MM.1S (cell line): ENCODE data around the gene XBP1.

Source experiments
- DNase-seq: peaks from one replicate; pipeline ENCODE4 v3.0.0-alpha.2; 2015
- H2AFZ ChIP-seq: fragments of 300-600 bp; sonication (generic); 2 replicates; pipeline ENCODE4 v1.6.0; 2016; ENCODE audit warnings: antibody characterized with exemption, low read length
- H3F3A ChIP-seq: fragments of 300-600 bp; sonication (generic); 2 replicates; pipeline ENCODE4 v1.6.1; 2016; ENCODE audit warnings: mild to moderate bottlenecking, antibody characterized with exemption, low read length, moderate library complexity, mixed read lengths; ENCODE audit not compliant: insufficient read depth
- H3K27ac ChIP-seq: fragments of 300-600 bp; sonication (generic); 2 replicates; pipeline ENCODE4 v1.5.1; 2016; ENCODE audit warnings: mild to moderate bottlenecking, low read length
- H3K27me3 ChIP-seq: fragments of 300-600 bp; sonication (generic); replicated peaks from 2 replicates; pipeline ENCODE4 v1.6.0; 2016; ENCODE audit warnings: low read length; ENCODE audit not compliant: insufficient read depth
- H3K36me3 ChIP-seq: fragments of 300-600 bp; sonication (generic); replicated peaks from 2 replicates; pipeline ENCODE4 v1.6.1; 2016; ENCODE audit warnings: mild to moderate bottlenecking, low read length, mixed read lengths; ENCODE audit not compliant: insufficient read depth
- H3K4me1 ChIP-seq: fragments of 300-600 bp; sonication (generic); 2 replicates; pipeline ENCODE4 v1.6.1; 2016; ENCODE audit warnings: low read length, mixed read lengths
- H3K4me2 ChIP-seq: fragments of 300-600 bp; sonication (generic); 2 replicates; pipeline ENCODE4 v1.6.0; 2016; ENCODE audit warnings: low read depth, low read length
- H3K4me3 ChIP-seq: fragments of 300-600 bp; sonication (generic); 2 replicates; pipeline ENCODE4 v1.5.1; 2016; ENCODE audit warnings: low read length, mixed read lengths
- H3K79me2 ChIP-seq: fragments of 300-600 bp; sonication (generic); 2 replicates; pipeline ENCODE4 v1.6.1; 2016; ENCODE audit warnings: mixed run types, low read length, mixed read lengths
- H3K9ac ChIP-seq: fragments of 300-600 bp; sonication (generic); 2 replicates; pipeline ENCODE4 v1.6.1; 2016; ENCODE audit warnings: low read length, mixed read lengths
- H3K9me2 ChIP-seq: fragments of 300-600 bp; sonication (generic); replicated peaks from 2 replicates; pipeline ENCODE4 v1.6.1; 2016; ENCODE audit warnings: mild to moderate bottlenecking, low read length, mixed read lengths; ENCODE audit not compliant: insufficient read depth
- H3K9me3 ChIP-seq: fragments of 300-600 bp; sonication (generic); replicated peaks from 2 replicates; pipeline ENCODE4 v1.6.1; 2016; ENCODE audit warnings: mild to moderate bottlenecking, low read length, mixed read lengths; ENCODE audit not compliant: insufficient read depth
- H4K20me1 ChIP-seq: fragments of 300-600 bp; sonication (generic); 2 replicates; pipeline ENCODE4 v1.6.1; 2016; ENCODE audit warnings: mild to moderate bottlenecking, low read length, moderate library complexity, mixed read lengths; ENCODE audit not compliant: insufficient read depth
- EZH2 ChIP-seq: fragments of 300-600 bp; sonication (generic); optimal IDR thresholded peaks from 2 replicates; pipeline ENCODE3; 2017; ENCODE audit warnings: low read depth, mild to moderate bottlenecking, antibody characterized with exemption, low read length, mixed read lengths
- EZH2phosphoT487 ChIP-seq: fragments of 300-600 bp; sonication (generic); IDR thresholded peaks from 2 replicates; pipeline ENCODE4 v1.6.1; 2018; ENCODE audit warnings: antibody characterized with exemption, low read length
- TF ChIP-seq, protein P1 (sequence below): fragments of 300-600 bp; sonication (generic); IDR thresholded peaks from 2 replicates; pipeline ENCODE4 v1.5.1; 2016; ENCODE audit warnings: antibody characterized with exemption, low read length, mixed read lengths

Gene XBP1

DNA sequence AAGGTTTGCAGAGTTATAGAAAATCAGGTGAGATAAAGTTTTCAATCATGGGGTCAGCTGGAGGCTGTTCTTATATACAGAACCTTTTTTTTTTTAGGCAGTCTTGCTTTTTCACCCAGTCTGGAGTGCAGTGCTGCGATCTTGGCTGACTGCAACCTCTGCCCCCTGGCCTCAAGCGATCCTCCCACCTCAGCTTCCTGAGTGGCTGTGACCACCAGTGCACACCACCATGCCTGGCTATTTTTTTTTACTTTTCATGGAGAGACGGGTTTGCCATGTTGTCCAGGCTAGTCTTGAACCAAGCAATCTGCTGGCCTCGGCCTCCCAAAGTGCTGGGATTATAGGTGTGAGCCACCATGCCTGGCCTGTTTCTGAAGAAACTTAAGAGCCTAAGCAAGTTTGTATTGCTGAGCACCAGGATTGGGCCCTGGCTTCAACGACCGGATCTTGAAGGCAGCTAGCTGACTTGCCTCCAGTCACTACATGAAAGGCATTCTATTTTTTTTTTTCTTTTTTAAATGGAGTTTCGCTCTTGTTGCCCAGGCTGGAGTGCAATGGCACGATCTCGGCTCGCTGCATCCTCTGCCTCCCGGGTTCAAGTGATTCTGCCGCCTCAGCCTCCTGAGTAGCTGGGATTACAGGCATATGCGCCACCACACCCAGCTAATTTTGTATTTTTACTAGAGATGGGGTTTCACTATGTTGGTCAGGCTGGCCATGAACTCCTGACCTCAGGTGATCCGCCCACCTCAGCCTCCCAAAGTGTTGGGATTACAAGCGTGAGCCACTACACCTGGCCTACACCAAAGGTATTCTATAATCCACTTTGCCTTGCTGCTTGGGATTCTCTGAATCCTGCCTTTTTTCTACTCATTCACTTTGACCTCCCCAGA lies 7.6 kb downstream of the XBP1 start:
- no peak overlapping the region for H2AFZ ChIP-seq
- H3K79me2 ChIP-seq: peaks cover 53% of the 10 kb centered on the region
- H3K27me3 ChIP-seq: no peaks in the 10 kb centered on the region
- H3F3A ChIP-seq: peaks cover 82% of the 10 kb centered on the region
- no peak overlapping the region for H3K4me3 ChIP-seq
- peak overlapping the region; percentile 71 for H3K4me2 ChIP-seq
- H3K9me2 ChIP-seq: no peaks in the 10 kb centered on the region
- H3K27ac ChIP-seq: peak overlapping the region; percentile 96
- no peak for TF ChIP-seq EZH2
- TF ChIP-seq, protein P1, sequence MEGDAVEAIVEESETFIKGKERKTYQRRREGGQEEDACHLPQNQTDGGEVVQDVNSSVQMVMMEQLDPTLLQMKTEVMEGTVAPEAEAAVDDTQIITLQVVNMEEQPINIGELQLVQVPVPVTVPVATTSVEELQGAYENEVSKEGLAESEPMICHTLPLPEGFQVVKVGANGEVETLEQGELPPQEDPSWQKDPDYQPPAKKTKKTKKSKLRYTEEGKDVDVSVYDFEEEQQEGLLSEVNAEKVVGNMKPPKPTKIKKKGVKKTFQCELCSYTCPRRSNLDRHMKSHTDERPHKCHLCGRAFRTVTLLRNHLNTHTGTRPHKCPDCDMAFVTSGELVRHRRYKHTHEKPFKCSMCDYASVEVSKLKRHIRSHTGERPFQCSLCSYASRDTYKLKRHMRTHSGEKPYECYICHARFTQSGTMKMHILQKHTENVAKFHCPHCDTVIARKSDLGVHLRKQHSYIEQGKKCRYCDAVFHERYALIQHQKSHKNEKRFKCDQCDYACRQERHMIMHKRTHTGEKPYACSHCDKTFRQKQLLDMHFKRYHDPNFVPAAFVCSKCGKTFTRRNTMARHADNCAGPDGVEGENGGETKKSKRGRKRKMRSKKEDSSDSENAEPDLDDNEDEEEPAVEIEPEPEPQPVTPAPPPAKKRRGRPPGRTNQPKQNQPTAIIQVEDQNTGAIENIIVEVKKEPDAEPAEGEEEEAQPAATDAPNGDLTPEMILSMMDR: no peak
- TF ChIP-seq EZH2phosphoT487: no peak
- H3K9me3 ChIP-seq: no peaks in the 10 kb centered on the region
- peaks cover 23% of the 10 kb centered on the region for H3K36me3 ChIP-seq
- H3K4me1 ChIP-seq: peaks cover 79% of the 10 kb centered on the region
- DNase-seq: peak; percentile 78
- H3K9ac ChIP-seq: peak overlapping the region; percentile 81
- H4K20me1 ChIP-seq: peaks cover 17% of the 10 kb centered on the region

DNA sequence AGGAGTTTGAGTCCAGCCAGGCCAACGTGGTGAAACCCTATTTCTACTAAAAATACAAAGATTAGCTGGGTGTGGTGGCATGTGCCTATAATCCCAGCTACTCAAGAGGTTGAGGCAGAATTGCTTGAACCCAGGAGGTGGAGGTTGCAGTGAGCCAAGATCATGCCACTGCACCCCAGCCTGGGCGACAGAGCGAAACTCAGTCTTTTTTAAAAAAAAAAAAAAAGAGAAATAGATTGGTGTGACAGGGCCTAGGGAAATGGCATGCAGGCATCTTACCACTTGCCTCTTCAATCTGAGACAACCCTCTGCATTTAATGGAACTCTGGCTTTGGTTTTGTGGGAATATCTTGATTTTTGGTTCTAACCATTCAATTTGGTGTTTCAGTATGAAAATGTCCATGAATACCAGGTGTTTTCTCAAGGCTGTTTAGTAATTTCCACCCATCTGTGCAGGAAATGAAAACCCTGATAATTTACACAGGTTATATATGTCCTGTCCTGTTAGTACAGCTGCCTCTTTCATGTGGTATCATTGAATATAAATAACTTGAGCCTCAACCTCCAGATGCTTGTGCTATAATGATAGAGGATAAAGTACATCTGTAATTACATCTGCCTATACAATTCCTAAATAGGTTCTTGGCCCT lies 8.4 kb downstream of the XBP1 start:
- peaks cover 53% of the 10 kb centered on the region for H3K79me2 ChIP-seq
- peak; percentile 95 for DNase-seq
- H4K20me1 ChIP-seq: peaks cover 17% of the 10 kb centered on the region
- H3K4me2 ChIP-seq: peak overlapping the region; percentile 71
- no peak overlapping the region for H2AFZ ChIP-seq
- peak overlapping the region; percentile 81 for H3K9ac ChIP-seq
- H3K27ac ChIP-seq: peak overlapping the region; percentile 96
- TF ChIP-seq, protein P1: no peak
- no peak for TF ChIP-seq EZH2
- TF ChIP-seq EZH2phosphoT487: no peak
- H3K4me3 ChIP-seq: no peak overlapping the region
- peaks cover 20% of the 10 kb centered on the region for H3K36me3 ChIP-seq
- H3K27me3 ChIP-seq: no peaks in the 10 kb centered on the region
- H3K4me1 ChIP-seq: peaks cover 81% of the 10 kb centered on the region
- no peaks in the 10 kb centered on the region for H3K9me2 ChIP-seq
- no peaks in the 10 kb centered on the region for H3K9me3 ChIP-seq
- H3F3A ChIP-seq: peaks cover 75% of the 10 kb centered on the region

DNA sequence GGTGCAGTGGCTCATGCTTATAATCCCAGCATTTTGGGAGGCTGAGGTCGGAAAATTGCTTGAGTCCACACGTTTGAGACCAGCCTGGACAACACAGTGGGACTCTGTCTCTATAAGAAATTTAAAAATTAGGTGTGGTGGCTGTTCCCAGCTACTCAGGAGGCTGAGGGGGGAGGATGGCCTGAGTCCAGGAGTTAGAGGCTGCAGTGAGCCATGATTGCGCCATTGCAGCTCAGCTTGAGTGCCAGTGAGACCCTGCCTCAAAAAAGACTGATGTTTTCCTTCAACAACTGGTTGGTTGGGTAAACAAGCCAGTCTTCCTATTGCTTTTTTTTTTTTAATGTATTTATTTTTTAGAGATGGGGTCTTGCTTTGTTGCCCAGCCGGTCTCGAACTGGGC lies 9.2 kb downstream of the XBP1 start:
- peak overlapping the region; percentile 71 for H3K4me2 ChIP-seq
- H3K9ac ChIP-seq: peak overlapping the region; percentile 56
- peak overlapping the region; percentile 96 for H3K27ac ChIP-seq
- H3K9me3 ChIP-seq: no peaks in the 10 kb centered on the region
- H3F3A ChIP-seq: peaks cover 66% of the 10 kb centered on the region
- peak; percentile 6 for DNase-seq
- H3K4me3 ChIP-seq: no peak overlapping the region
- TF ChIP-seq, protein P1: no peak
- TF ChIP-seq EZH2phosphoT487 (no peak), EZH2 (no peak)
- H3K36me3 ChIP-seq: peaks cover 13% of the 10 kb centered on the region
- H3K79me2 ChIP-seq: peaks cover 53% of the 10 kb centered on the region
- no peaks in the 10 kb centered on the region for H3K9me2 ChIP-seq
- no peaks in the 10 kb centered on the region for H3K27me3 ChIP-seq
- H3K4me1 ChIP-seq: peaks cover 73% of the 10 kb centered on the region
- H4K20me1 ChIP-seq: peaks cover 17% of the 10 kb centered on the region
- no peak overlapping the region for H2AFZ ChIP-seq
